ENCODE measurements around the gene LZTFL1. TPM values are rescaled to one million over a fixed set of nuclear protein-coding genes. Genes with fewer than 3 reads are reported as not detected.

Gene LZTFL1
- total and polyA plus RNA-seq, 2 donors (not counting 3 experiments of a cell fraction or from before 2014, with no cell fraction given): 18.2 to 26.1 TPM

GRCh38 chr3:45864760-45865519 is 23.0 kb upstream of the LZTFL1 start:
- Histone ChIP-seq H3K4me1 (ENCODE audit: control insufficient read depth, extremely low read depth, insufficient read depth, low read length) (no peaks in the 10 kb centered on the region), H3K36me3 (ENCODE audit: control insufficient read depth in 2 of 2, extremely low read depth in 1 of 2, insufficient read depth in 2 of 2, low read length in 2 of 2) (no peaks in the 10 kb centered on the region), H3K9ac (replicated peaks; ENCODE audit: extremely low read depth, insufficient read depth, low read length) (no peak overlapping the region), H3K9me3 (replicated peaks; ENCODE audit: control insufficient read depth, insufficient read depth, low read length) (no peaks in the 10 kb centered on the region), H2AFZ (ENCODE audit: low read depth, low read length) (no peak overlapping the region), H3K79me2 (ENCODE audit: control insufficient read depth, insufficient read depth, low read length) (no peaks in the 10 kb centered on the region), H3K4me3 (replicated peaks in 1 of 3; ENCODE audit: insufficient read depth in 1 of 3, low read depth in 1 of 3, low read length in 3 of 3) (no peak overlapping the region), H4K20me1 (replicated peaks; ENCODE audit: control insufficient read depth, extremely low read depth, insufficient read depth, low read length) (no peaks in the 10 kb centered on the region), H3K27me3 (ENCODE audit: control insufficient read depth in 2 of 2, insufficient read depth in 2 of 2, low read length in 2 of 2) (peaks cover 6 to 20% of the 10 kb centered on the region in 2 experiments), H3K4me2 (ENCODE audit: insufficient read depth, low read length) (no peak overlapping the region), H3K9me1 (replicated peaks; ENCODE audit: control insufficient read depth, extremely low read depth, insufficient read depth, low read length) (no peaks in the 10 kb centered on the region), H3K27ac (ENCODE audit: insufficient read depth, low read depth, low read length) (no peak overlapping the region)
- intact Hi-C loops (cut with micrococcal nuclease) (no loop called here), dilution Hi-C loops (cut with MboI; ENCODE audit: extremely low pct_ligation_motif_present, low sequenced_read_pairs) (no loop called here)
- CTCF ChIA-PET: interaction anchor here (0.7 kb wide), 1 partner anchor 14 kb away, joined by 3 read pairs; no protein-coding TSS in a partner anchor
- FAIRE-seq: no peak
- POLR2A ChIA-PET: no interaction called here
- TF ChIP-seq GATA2 (IDR thresholded peaks at IDR 0.05; ENCODE audit: insufficient read depth, insufficient read length, low read depth, low read length) (no peak), MYC (IDR thresholded peaks at IDR 0.05; ENCODE audit: low read depth, low read length) (no peak), EZH2 (IDR thresholded peaks at IDR 0.05; ENCODE audit: borderline replicate concordance, low read depth, low read length, severe bottlenecking) (no peak), POLR2A (IDR thresholded peaks at IDR 0.05; ENCODE audit: low read depth, low read length) (no peak), FOS (IDR thresholded peaks at IDR 0.05; ENCODE audit: borderline replicate concordance, insufficient read depth, low read length) (no peak), CTCF (IDR thresholded peaks at IDR 0.05; ENCODE audit: extremely low read depth in 1 of 2, insufficient read depth in 1 of 2, low read depth in 1 of 2, low read length in 2 of 2) (no peak), MAX (IDR thresholded peaks at IDR 0.05; ENCODE audit: insufficient read depth, insufficient read length) (no peak), POLR2AphosphoS5 (IDR thresholded peaks at IDR 0.05; ENCODE audit: insufficient read depth, low read depth, low read length) (no peak), JUN (IDR thresholded peaks at IDR 0.05; ENCODE audit: borderline replicate concordance, insufficient read depth, insufficient read length, low read depth) (no peak)
- DNase-seq (ENCODE audit: low read depth, low spot score): no peak
- no TSS peak for BruUV-seq (replicated peaks)
